ENCODE results near the gene EMX2. TPM values are rescaled to one million over a fixed set of nuclear protein-coding genes. Genes with fewer than 3 reads are reported as not detected.

EMX2 gene
- total and polyA plus RNA-seq, 4 donors = 0.37 TPM; not detected in 3

GRCh38 chr10:117539361-117539773 is 3.2 kb upstream of the EMX2 start:
- ATAC-seq (ENCODE audit: insufficient read depth, low FRiP score) (no peak), DNase-seq (no peak)
- Histone ChIP-seq H3K27me3 (ENCODE audit: control insufficient read depth in 3 of 3, insufficient read depth in 3 of 3, low read length in 2 of 3) (peaks cover 20 to 90% (median 80%) of the 10 kb centered on the region in 3 donors), H3K4me1 (ENCODE audit: control insufficient read depth in 5 of 5, insufficient read depth in 5 of 5, low read length in 5 of 5) (peaks cover 0 to 22% (median 14%) of the 10 kb centered on the region in 5 donors), H3K9ac (ENCODE audit: insufficient read depth in 1 of 2, low read length in 2 of 2) (no peak overlapping the region), H3K9me3 (ENCODE audit: control insufficient read depth in 4 of 4, insufficient read depth in 3 of 4, low read length in 3 of 4) (peaks cover 0 to 10% (median 0%) of the 10 kb centered on the region in 4 donors), H3K27ac (ENCODE audit: low read depth in 1 of 2, low read length in 1 of 2) (no peak overlapping the region), H3K4me3 (no peak overlapping the region), H3K36me3 (ENCODE audit: control insufficient read depth in 4 of 4, insufficient read depth in 4 of 4, low read length in 4 of 4) (no peaks in the 10 kb centered on the region)
- WGBS, 2 donors = 21 to 26% methylated on average over 9 of the region's 9 CpGs
- TF ChIP-seq CTCF (IDR thresholded peaks at IDR 0.05; ENCODE audit: control extremely low read depth, extremely low read depth) = no peak

GRCh38 chr10:117539903-117540639 is 2.5 kb upstream of the EMX2 start:
- Histone ChIP-seq H3K9ac (ENCODE audit: insufficient read depth in 1 of 2, low read length in 2 of 2) (no peak overlapping the region), H3K27ac (ENCODE audit: low read depth in 1 of 2, low read length in 1 of 2) (no peak overlapping the region), H3K27me3 (ENCODE audit: control insufficient read depth in 3 of 3, insufficient read depth in 3 of 3, low read length in 2 of 3) (peaks cover 14 to 91% (median 86%) of the 10 kb centered on the region in 3 donors), H3K4me3 (no peak overlapping the region), H3K4me1 (ENCODE audit: control insufficient read depth in 5 of 5, insufficient read depth in 5 of 5, low read length in 5 of 5) (peaks cover 0 to 26% (median 14%) of the 10 kb centered on the region in 5 donors), H3K9me3 (ENCODE audit: control insufficient read depth in 4 of 4, insufficient read depth in 3 of 4, low read length in 3 of 4) (peaks cover 0 to 10% (median 0%) of the 10 kb centered on the region in 4 donors), H3K36me3 (ENCODE audit: control insufficient read depth in 4 of 4, insufficient read depth in 4 of 4, low read length in 4 of 4) (no peaks in the 10 kb centered on the region)
- DNase-seq = no peak
- TF ChIP-seq CTCF (IDR thresholded peaks at IDR 0.05; ENCODE audit: control extremely low read depth, extremely low read depth) = no peak
- ATAC-seq (ENCODE audit: insufficient read depth, low FRiP score) = no peak
- WGBS, 2 donors = 40 to 43% methylated on average over 3 of the region's 3 CpGs

GRCh38 chr10:117540640-117541404 is 1.7 kb upstream of the EMX2 start:
- H3K27ac ChIP-seq (ENCODE audit: low read depth in 1 of 2, low read length in 1 of 2) = no peak overlapping the region
- H3K9ac ChIP-seq (ENCODE audit: insufficient read depth in 1 of 2, low read length in 2 of 2) = no peak overlapping the region
- no peak for TF ChIP-seq CTCF (IDR thresholded peaks at IDR 0.05; ENCODE audit: control extremely low read depth, extremely low read depth)
- H3K4me3 ChIP-seq = no peak overlapping the region
- H3K4me1 ChIP-seq (ENCODE audit: control insufficient read depth in 5 of 5, insufficient read depth in 5 of 5, low read length in 5 of 5) = peaks cover 0 to 28% (median 14%) of the 10 kb centered on the region in 5 donors
- DNase-seq (no peak), ATAC-seq (ENCODE audit: insufficient read depth, low FRiP score) (no peak)
- peaks cover 12 to 89% (median 87%) of the 10 kb centered on the region in 3 donors for H3K27me3 ChIP-seq (ENCODE audit: control insufficient read depth in 3 of 3, insufficient read depth in 3 of 3, low read length in 2 of 3)
- peaks cover 0 to 10% (median 0%) of the 10 kb centered on the region in 4 donors for H3K9me3 ChIP-seq (ENCODE audit: control insufficient read depth in 4 of 4, insufficient read depth in 3 of 4, low read length in 3 of 4)
- WGBS, 2 donors = 18 to 25% methylated on average over 14 of the region's 14 CpGs
- H3K36me3 ChIP-seq (ENCODE audit: control insufficient read depth in 4 of 4, insufficient read depth in 4 of 4, low read length in 4 of 4) = no peaks in the 10 kb centered on the region

All from lung (tissue), 12 donors.